ENCODE results near the gene CAMTA1.

Gene CAMTA1

GRCh38 chr1:7651203-7651602, 865.9 kb downstream of the CAMTA1 start:
- DNase-seq (ENCODE audit: low read depth in 2 of 2) = no peak

DNA sequence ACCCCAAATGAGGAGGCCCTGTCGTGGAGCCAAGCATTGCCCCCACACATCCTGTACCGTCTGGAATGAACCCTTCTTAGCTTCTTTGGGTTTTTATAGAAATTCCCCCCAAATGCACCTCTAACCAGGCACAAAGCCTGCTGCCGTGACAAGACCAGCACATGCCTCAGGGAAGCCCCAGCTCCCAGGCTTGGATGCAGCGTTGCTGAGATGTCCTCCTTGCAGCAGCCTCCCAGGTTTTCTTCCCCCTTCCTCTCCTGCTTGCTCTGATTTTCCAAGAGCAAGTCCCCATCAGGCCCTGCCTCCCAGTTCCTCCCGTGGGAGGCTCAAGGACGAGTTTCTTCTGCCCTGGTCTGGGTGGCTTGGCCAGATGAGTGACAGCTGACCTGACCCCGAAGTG, 866.8 kb downstream of the CAMTA1 start:
- DNase-seq (ENCODE audit: low read depth in 2 of 2) = no peak

DNA sequence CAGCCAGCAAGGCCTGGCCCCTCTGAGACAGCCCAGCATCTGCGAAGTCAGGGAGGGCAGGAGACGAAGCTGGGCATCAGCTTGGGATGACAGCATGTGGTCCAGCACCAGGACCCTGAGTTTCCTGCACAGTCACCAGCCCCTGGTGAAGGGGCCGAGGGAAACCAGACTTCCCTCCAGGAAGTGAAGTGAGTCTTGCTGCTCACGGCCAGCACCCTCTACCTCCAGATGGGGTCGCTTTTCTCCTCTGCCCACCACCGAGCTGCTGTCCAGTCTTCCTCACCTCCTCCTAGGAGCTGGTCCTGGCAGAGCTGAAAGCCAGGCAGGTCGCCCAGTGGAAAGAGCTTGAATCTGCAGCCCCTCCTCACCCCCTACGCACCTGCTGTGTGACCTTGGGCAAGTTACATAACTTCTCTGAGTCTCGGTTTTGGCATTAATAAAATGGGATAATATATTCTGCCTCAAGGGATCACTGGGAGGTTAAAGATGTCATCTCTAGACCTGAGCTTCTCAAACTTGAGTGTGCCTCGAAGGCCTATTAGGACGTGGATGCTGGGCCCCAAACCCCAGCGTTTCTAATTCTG, 867.4 kb downstream of the CAMTA1 start:
- DNase-seq (ENCODE audit: low read depth in 2 of 2) = no peak

DNA sequence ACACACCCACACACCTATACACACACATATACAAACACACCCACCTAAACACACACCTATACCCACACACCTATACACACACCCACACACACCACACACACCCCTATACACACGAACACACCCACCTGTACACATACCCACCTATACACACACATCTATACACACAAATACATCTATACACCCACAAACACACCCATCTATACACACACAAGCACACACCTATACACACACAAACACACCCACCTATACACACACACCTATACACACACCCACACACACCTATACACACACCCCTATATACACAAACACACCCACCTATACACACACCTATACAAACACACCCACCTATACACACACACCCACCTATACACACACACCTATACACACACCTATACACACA, 869.5 kb downstream of the CAMTA1 start:
- DNase-seq (ENCODE audit: low read depth in 2 of 2) = no peak

DNA sequence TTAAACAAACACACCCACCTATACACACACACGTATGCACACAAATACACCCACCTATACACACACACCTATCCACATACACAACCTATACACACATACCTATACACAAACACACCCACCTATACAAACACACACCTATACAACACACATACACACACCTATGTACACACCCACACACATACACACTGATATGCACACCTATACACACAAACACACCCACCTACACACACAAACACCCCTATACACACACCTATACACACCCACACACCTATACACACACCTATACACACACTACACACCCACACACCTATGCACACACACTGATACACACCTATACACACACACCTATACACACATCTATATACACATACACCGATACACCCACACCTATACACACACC, 870.1 kb downstream of the CAMTA1 start:
- no peak for DNase-seq (ENCODE audit: low read depth in 2 of 2)

- DNase-seq (ENCODE audit: low read depth in 2 of 2) = no peak
These were observed 871.4 kb downstream of the CAMTA1 start for GRCh38 chr1:7656557-7657215.

- DNase-seq (ENCODE audit: low read depth in 2 of 2) = no peak
These were observed 872.2 kb downstream of the CAMTA1 start for GRCh38 chr1:7657287-7658016.

DNA sequence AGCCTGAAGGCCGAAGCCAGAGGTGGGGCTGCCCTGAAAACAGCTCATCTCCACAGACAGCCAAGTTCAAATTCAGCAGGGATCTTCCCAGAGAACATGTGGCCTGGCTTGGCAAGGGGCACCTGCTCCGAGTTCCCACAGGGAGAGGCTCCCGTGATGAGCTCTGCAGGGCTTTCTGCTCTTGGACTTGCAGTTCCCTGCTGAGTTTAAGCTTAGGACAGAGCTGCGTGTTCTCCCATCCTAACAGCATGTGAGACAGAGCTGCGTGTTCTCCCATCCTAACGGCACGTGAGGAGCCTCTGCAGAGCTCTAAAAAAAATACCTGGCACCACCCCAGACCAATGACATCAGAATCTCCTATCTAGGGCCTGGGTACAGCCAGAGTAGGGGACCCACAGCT, 872.8 kb downstream of the CAMTA1 start:
- DNase-seq (ENCODE audit: low read depth in 2 of 2) = no peak

GRCh38 chr1:7659514-7659913, 874.3 kb downstream of the CAMTA1 start:
- no peak for DNase-seq (ENCODE audit: low read depth in 2 of 2)

GRCh38 chr1:7663451-7664146, 878.3 kb downstream of the CAMTA1 start:
- no peak for DNase-seq (ENCODE audit: low read depth in 2 of 2)

DNA sequence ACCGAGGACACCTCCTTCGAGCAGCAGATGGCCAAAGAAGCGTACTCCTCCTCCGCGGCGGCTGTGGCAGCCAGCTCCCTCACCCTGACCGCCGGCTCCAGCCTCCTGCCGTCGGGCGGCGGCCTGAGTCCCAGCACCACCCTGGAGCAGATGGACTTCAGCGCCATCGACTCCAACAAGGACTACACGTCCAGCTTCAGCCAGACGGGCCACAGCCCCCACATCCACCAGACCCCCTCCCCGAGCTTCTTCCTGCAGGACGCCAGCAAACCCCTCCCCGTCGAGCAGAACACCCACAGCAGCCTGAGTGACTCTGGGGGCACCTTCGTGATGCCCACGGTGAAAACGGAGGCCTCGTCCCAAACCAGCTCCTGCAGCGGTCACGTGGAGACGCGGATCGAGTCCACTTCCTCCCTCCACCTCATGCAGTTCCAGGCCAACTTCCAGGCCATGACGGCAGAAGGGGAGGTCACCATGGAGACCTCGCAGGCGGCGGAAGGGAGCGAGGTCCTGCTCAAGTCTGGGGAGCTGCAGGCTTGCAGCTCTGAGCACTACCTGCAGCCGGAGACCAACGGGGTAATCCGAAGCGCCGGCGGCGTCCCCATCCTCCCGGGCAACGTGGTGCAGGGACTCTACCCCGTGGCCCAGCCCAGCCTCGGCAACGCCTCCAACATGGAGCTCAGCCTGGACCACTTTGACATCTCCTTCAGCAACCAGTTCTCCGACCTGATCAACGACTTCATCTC, 879.1 kb downstream of the CAMTA1 start:
- DNase-seq (ENCODE audit: low read depth in 2 of 2) = no peak

DNA sequence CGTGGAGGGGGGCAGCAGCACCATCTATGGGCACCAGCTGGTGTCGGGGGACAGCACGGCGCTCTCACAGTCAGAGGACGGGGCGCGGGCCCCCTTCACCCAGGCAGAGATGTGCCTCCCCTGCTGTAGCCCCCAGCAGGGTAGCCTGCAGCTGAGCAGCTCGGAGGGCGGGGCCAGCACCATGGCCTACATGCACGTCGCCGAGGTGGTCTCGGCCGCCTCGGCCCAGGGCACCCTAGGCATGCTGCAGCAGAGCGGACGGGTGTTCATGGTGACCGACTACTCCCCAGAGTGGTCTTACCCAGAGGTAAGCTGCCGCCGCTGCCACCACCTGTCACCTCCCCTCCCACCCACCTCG, 879.6 kb downstream of the CAMTA1 start:
- no peak for DNase-seq (ENCODE audit: low read depth in 2 of 2)

DNA sequence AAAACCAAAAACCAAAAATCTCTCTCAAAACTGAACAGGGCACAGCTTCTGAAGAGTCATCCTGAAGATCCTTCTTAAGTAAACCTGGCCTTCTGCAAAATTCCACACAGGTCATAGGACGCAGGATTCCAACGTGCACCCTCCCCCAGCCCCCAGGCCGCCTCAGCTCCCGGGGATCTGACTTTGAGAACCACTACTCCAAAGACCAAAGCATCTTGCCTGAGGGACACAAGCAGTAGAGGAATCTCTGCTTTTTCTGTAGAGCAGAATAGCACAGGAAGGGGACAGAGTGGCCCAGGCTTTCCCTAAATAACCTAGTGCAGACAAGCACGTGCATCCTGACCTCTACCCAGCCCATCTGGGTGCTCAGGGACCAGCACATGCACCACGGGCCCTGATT, 881.0 kb downstream of the CAMTA1 start:
- DNase-seq (ENCODE audit: low read depth in 2 of 2) = no peak

DNA sequence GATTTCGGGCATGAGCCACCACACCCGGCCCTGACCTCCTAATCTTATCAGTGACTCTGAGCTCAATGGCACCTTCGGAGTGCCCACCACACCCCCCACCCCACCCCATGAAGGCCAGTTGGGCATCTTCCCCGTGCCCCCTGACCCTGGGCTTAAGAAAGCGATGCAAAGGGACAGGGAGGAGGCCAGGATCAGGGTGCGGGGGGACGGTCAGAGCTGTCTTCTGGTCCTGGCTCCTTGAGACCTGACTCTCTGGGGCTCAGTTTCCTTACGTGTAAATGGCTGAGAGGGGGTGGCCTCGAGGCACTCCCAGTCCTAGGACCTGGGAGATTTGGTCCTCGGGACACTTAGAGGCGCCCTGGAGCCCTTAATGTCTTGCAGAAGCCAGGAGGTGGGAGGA, 881.9 kb downstream of the CAMTA1 start:
- DNase-seq (ENCODE audit: low read depth in 2 of 2) = no peak

GRCh38 chr1:7667625-7668218, 882.5 kb downstream of the CAMTA1 start:
- peak; percentile 68 to 88 for DNase-seq (ENCODE audit: low read depth in 2 of 2)

GRCh38 chr1:7669559-7670311, 884.5 kb downstream of the CAMTA1 start:
- peak; percentile 28 to 29 for DNase-seq (ENCODE audit: low read depth in 2 of 2)

DNA sequence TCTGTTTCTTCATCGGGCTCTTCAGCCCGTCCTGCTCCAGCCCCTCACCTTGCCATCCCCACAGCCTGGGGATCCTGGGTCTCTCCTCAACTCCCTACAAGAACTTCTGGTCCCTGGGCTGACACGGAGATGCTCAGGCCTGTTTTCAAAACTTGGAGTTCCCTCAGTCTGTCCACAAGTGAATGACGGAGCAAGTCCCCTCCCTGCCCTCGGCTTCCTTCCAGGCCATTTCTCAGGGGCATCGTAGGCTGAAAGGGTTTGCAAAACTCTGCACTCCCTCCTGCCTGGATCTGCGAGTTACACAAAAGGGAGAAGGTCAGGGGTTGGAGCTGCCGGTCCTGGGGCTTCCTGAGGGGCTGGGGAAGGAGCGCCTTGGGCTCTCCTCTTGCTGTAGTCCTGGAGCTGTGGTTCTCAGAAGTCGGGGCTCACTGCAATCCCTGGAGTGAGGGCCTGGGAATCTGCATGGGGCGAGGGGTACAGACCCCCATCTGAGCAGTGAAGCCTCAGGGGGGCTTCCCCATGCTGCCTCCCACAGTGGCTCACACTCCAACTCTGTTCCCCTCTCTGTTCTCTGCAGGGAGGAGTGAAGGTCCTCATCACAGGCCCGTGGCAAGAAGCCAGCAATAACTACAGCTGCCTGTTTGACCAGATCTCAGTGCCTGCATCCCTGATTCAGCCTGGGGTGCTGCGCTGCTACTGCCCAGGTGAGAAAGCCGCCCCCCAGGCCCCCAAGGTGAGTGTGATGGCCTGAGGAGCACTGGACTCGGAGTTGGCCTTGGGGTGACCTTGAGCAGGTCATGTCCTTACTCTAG, 885.3 kb downstream of the CAMTA1 start:
- no peak for DNase-seq (ENCODE audit: low read depth in 2 of 2)

- DNase-seq (ENCODE audit: low read depth in 2 of 2) = no peak
These were observed 885.9 kb downstream of the CAMTA1 start for GRCh38 chr1:7671146-7671465.

GRCh38 chr1:7671676-7672075, 886.4 kb downstream of the CAMTA1 start:
- DNase-seq (ENCODE audit: low read depth in 2 of 2) = no peak

DNA sequence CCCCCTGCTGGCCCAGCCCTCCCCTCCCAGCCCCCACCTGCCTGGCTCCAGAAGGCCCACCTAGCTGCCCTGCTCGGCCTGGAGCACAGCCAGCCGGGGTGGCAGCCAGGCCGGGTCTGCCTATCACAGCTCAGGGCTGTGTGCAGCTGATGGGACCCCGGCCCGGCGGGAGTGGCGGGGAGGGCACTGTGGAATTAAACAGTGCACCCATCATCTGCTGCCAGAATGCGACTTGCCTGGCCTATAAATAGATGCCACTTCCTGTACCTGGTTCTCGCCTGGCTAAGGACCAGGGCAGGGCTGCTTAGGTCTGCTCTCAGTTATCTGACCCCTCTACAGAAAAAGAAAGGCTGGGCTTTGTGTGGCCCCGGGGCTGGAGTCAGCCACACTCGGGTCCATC, 887.6 kb downstream of the CAMTA1 start:
- no peak for DNase-seq (ENCODE audit: low read depth in 2 of 2)
